ENCODE data around the gene TTC12.

DNA sequence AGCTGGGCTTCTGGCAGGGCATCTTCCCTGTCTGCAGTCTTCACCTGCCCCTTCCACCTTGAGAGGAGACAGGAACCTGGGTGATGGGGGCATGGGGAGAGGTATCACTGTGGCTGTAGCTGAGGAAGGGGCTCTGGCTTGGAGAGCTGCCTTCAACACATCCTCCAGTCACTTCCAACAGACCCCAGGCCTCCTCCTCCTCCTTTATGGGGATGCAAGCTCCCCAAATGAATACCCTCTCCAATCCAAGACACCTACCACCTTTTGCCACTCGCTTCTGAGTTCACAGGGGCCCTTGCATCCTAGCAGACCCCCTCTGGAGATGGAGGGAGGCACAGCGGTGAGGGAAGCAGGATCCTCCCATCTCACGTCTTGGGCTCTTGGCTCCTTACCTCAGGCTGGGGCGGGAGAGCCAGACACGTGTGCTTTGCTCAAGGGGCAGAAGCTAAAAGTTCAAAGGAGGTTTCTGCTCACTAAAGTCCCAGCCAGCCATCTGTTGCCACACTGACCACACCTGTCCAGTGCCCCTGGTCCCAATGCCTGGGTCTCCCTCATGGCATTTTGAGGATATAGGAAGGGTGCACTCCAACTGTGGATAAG, 86.3 kb downstream of the TTC12 start:
- TF ChIP-seq, protein P1, sequence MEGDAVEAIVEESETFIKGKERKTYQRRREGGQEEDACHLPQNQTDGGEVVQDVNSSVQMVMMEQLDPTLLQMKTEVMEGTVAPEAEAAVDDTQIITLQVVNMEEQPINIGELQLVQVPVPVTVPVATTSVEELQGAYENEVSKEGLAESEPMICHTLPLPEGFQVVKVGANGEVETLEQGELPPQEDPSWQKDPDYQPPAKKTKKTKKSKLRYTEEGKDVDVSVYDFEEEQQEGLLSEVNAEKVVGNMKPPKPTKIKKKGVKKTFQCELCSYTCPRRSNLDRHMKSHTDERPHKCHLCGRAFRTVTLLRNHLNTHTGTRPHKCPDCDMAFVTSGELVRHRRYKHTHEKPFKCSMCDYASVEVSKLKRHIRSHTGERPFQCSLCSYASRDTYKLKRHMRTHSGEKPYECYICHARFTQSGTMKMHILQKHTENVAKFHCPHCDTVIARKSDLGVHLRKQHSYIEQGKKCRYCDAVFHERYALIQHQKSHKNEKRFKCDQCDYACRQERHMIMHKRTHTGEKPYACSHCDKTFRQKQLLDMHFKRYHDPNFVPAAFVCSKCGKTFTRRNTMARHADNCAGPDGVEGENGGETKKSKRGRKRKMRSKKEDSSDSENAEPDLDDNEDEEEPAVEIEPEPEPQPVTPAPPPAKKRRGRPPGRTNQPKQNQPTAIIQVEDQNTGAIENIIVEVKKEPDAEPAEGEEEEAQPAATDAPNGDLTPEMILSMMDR (IDR thresholded peaks at IDR 0.05) = no peak
- TF ChIP-seq POLR2A (IDR thresholded peaks at IDR 0.05) = no peak
